OCI-LY1 (cell line): ENCODE measurements around the gene CARD11.

ENCODE experiments used
- H2AFZ ChIP-seq: fragments of 200-600 bp; sonication (generic), shearing (Covaris generic); 2 replicates; pipeline ENCODE4 v1.6.0; 2014; ENCODE audit warnings: antibody characterized with exemption, mild to moderate bottlenecking, low read length
- H3F3A ChIP-seq: fragments of 200-600 bp; sonication (generic), shearing (Covaris generic); 2 replicates; pipeline ENCODE4 v1.6.0; 2014; ENCODE audit warnings: mild to moderate bottlenecking, antibody characterized with exemption, low read length, moderate library complexity; ENCODE audit not compliant: insufficient read depth
- H3K27ac ChIP-seq: fragments of 200-600 bp; sonication (generic); 2 replicates; pipeline ENCODE4 v1.5.1; 2014; ENCODE audit warnings: low read length, mixed run types, mild to moderate bottlenecking, low read depth; ENCODE audit not compliant: poor library complexity, severe bottlenecking
- H3K27me3 ChIP-seq: fragments of 200-600 bp; sonication (generic); 2 replicates; pipeline ENCODE4 v1.6.0; 2014; ENCODE audit warnings: antibody characterized with exemption, mild to moderate bottlenecking, low read length, moderate library complexity; ENCODE audit not compliant: insufficient read depth
- H3K36me3 ChIP-seq: fragments of 200-600 bp; sonication (generic); 2 replicates; pipeline ENCODE4 v1.6.1; 2014; ENCODE audit warnings: mild to moderate bottlenecking, antibody characterized with exemption, low read length, moderate library complexity, mixed read lengths; ENCODE audit not compliant: insufficient read depth
- H3K4me1 ChIP-seq: fragments of 200-600 bp; sonication (generic); 2 replicates; pipeline ENCODE4 v1.5.1; 2014; ENCODE audit warnings: mild to moderate bottlenecking, low read length, moderate library complexity; ENCODE audit not compliant: insufficient read depth, severe bottlenecking
- H3K4me2 ChIP-seq: fragments of 200-600 bp; sonication (generic), shearing (Covaris generic); 2 replicates; pipeline ENCODE4 v1.6.1; 2014; ENCODE audit warnings: low read length
- H3K4me3 ChIP-seq: fragments of 200-600 bp; sonication (generic); 2 replicates; pipeline ENCODE4 v1.5.1; 2014; ENCODE audit warnings: low read length, low read depth, mild to moderate bottlenecking, mixed read lengths; ENCODE audit not compliant: poor library complexity, severe bottlenecking
- H3K79me2 ChIP-seq: fragments of 200-600 bp; shearing (Covaris generic); 2 replicates; pipeline ENCODE4 v1.6.1; 2016; ENCODE audit warnings: mixed run types, low read length, mixed read lengths; ENCODE audit not compliant: insufficient read depth
- H3K9ac ChIP-seq: fragments of 200-600 bp; sonication (generic), shearing (Covaris generic); 2 replicates; pipeline ENCODE4 v1.6.1; 2014; ENCODE audit warnings: mild to moderate bottlenecking, low read length, mixed read lengths
- H3K9me2 ChIP-seq: fragments of 200-600 bp; sonication (generic), shearing (Covaris generic); 2 replicates; pipeline ENCODE4 v1.6.1; 2014; ENCODE audit warnings: low read depth, mild to moderate bottlenecking, low read length, mixed read lengths
- H3K9me3 ChIP-seq: fragments of 200-600 bp; shearing (Covaris generic); 2 replicates; pipeline ENCODE4 v1.6.1; 2014; ENCODE audit warnings: low read length, mixed read lengths
- H4K20me1 ChIP-seq: fragments of 200-600 bp; sonication (generic), shearing (Covaris generic); 2 replicates; pipeline ENCODE4 v1.6.0; 2016; ENCODE audit warnings: mild to moderate bottlenecking, low read length; ENCODE audit not compliant: insufficient read depth
- CTCF ChIP-seq: fragments of 200-600 bp; sonication (generic), shearing (Covaris generic); IDR thresholded peaks from 2 replicates; pipeline ENCODE4 v1.5.1; 2017; ENCODE audit warnings: mild to moderate bottlenecking, antibody characterized with exemption, low read length, moderate library complexity, mixed read lengths
- EZH2 ChIP-seq: fragments of 200-600 bp; sonication (generic), shearing (Covaris generic); IDR thresholded peaks from 2 replicates; pipeline ENCODE4 v1.8.0; 2017; ENCODE audit warnings: borderline replicate concordance, mixed run types, mild to moderate bottlenecking, antibody characterized with exemption, low read length, moderate library complexity, mixed read lengths

CARD11 gene

DNA sequence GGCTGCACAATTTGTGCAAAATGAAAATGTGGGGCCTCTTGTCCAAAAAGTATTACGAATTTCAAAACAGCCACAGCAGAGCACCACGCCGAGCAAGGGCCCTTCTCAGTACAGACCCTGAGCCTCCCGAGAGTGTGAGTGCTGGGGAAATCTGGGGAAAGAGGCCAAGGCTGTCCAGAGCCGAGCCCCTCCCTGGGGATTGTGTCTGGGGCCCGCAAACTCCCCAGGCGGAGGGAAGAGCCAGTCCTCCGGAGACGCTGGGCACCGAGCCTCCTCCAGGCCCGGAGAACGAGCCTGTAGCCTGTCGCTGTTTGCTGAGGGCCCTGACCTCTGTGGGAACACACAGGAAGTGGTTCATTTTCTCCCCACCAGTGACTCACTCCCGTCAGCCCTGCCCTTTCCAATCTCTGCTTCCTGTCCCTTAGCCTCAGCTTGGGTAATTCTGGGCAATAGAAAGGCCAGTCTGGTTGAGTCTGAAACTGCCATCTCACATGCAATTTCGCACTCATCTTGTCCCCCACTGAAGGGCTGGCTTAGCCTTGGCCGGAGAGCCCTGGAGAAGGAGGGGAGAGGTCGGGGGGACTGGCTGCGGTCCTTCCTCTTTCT, 180.1 kb downstream of the CARD11 start:
- Histone ChIP-seq H3K79me2 (no peaks in the 10 kb centered on the region), H3K27ac (peak overlapping the region; percentile 31), H3K4me3 (peak overlapping the region; percentile 27), H3K9me3 (no peaks in the 10 kb centered on the region), H4K20me1 (no peaks in the 10 kb centered on the region), H2AFZ (peak overlapping the region; percentile 92), H3K9me2 (no peaks in the 10 kb centered on the region), H3K4me2 (peak overlapping the region; percentile 47), H3K4me1 (peaks cover 16% of the 10 kb centered on the region), H3F3A (no peaks in the 10 kb centered on the region), H3K27me3 (no peaks in the 10 kb centered on the region), H3K36me3 (no peaks in the 10 kb centered on the region), H3K9ac (peak overlapping the region; percentile 46; the same call in 1 of the 2 replicates)
- TF ChIP-seq EZH2 (no peak), CTCF (no peak)

GRCh38 chr7:2862831-2863361, 180.8 kb downstream of the CARD11 start:
- Histone ChIP-seq H3K4me3 (peak overlapping the region; percentile 27), H3K4me2 (peak overlapping the region; percentile 47; the same call in 1 of the 2 replicates), H3K4me1 (peaks cover 16% of the 10 kb centered on the region), H3K9me3 (no peaks in the 10 kb centered on the region), H3K79me2 (no peaks in the 10 kb centered on the region), H2AFZ (peak overlapping the region; percentile 69; the same call in 1 of the 2 replicates), H3F3A (no peaks in the 10 kb centered on the region), H3K27ac (no peak overlapping the region), H3K9ac (no peak overlapping the region; the same call in 1 of the 2 replicates), H4K20me1 (no peaks in the 10 kb centered on the region), H3K9me2 (no peaks in the 10 kb centered on the region), H3K36me3 (no peaks in the 10 kb centered on the region), H3K27me3 (no peaks in the 10 kb centered on the region)
- no peak for TF ChIP-seq CTCF

DNA sequence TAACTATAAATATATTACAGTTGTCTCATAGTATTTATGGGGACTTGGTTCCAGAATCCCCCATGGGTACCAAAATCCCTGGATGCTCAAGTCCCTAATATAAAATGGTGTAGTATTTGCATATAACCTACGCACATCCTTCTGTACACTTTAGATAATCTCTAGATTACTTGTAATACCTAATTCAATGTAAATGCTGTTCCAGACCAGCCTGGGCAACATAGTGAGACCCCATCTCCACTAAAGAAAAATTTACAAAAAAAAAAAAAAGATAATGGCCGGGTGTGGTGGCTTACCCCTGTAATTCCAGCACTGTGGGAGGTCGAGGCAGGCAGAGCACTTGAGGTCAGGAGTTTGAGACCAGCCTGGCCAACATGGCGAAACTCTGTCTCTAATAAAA, 182.2 kb downstream of the CARD11 start:
- Histone ChIP-seq H3K9ac (no peak overlapping the region), H3K4me3 (no peak overlapping the region), H3K27me3 (no peaks in the 10 kb centered on the region), H3K9me2 (no peaks in the 10 kb centered on the region), H2AFZ (no peak overlapping the region), H3K9me3 (no peaks in the 10 kb centered on the region), H3K27ac (no peak overlapping the region), H3K4me2 (no peak overlapping the region), H3K36me3 (no peaks in the 10 kb centered on the region), H4K20me1 (no peaks in the 10 kb centered on the region), H3K79me2 (no peaks in the 10 kb centered on the region), H3F3A (no peaks in the 10 kb centered on the region), H3K4me1 (peaks cover 16% of the 10 kb centered on the region)
- TF ChIP-seq CTCF (no peak), EZH2 (no peak)
